Stimulated activated CD8-positive, alpha-beta memory T cell treated with anti-CD3 and anti-CD28 coated beads, Interleukin-7, amount 100 ng/mL, for 24 hours (primary cell): ENCODE results near the gene KLHL12.

Source experiments
- DNase-seq: peaks from one replicate; pipeline ENCODE4 v3.0.0-alpha.2; 2020; ENCODE audit warnings: low read depth

Gene KLHL12

GRCh38 chr1:202880961-202881460 lies 46.0 kb downstream of the KLHL12 start:
- no peak for DNase-seq

- no peak for DNase-seq
These were observed 47.0 kb downstream of the KLHL12 start for GRCh38 chr1:202880062-202880461.

- no peak for DNase-seq
These were observed 47.9 kb downstream of the KLHL12 start for GRCh38 chr1:202879128-202879527.

- DNase-seq, result no peak
These were observed 54.0 kb downstream of the KLHL12 start for GRCh38 chr1:202873026-202873425.

- DNase-seq, result no peak
These were observed 55.7 kb downstream of the KLHL12 start for GRCh38 chr1:202871367-202871766.

- DNase-seq, result no peak
These were observed 64.1 kb downstream of the KLHL12 start for GRCh38 chr1:202862679-202863560.

- DNase-seq, result peak; percentile 8
These were observed 65.5 kb downstream of the KLHL12 start for GRCh38 chr1:202861420-202862132.

- DNase-seq, result peak; percentile 6
These were observed 66.2 kb downstream of the KLHL12 start for GRCh38 chr1:202860744-202861419.

GRCh38 chr1:202858789-202859414 lies 68.1 kb downstream of the KLHL12 start:
- no peak for DNase-seq

- no peak for DNase-seq
These were observed 68.7 kb downstream of the KLHL12 start for GRCh38 chr1:202858331-202858730.

- DNase-seq, result no peak
These were observed 69.9 kb downstream of the KLHL12 start for GRCh38 chr1:202857136-202857610.

GRCh38 chr1:202856014-202856413 lies 71.0 kb downstream of the KLHL12 start:
- no peak for DNase-seq

GRCh38 chr1:202854787-202855186 lies 72.2 kb downstream of the KLHL12 start:
- no peak for DNase-seq

GRCh38 chr1:202852163-202852904 lies 74.7 kb downstream of the KLHL12 start:
- DNase-seq, result peak; percentile 1

- no peak for DNase-seq
These were observed 76.3 kb downstream of the KLHL12 start for GRCh38 chr1:202850593-202851362.

- no peak for DNase-seq
These were observed 78.9 kb downstream of the KLHL12 start for GRCh38 chr1:202848191-202848542.

- DNase-seq, result no peak
These were observed 82.1 kb downstream of the KLHL12 start for GRCh38 chr1:202844935-202845334.

- DNase-seq, result no peak
These were observed 82.8 kb downstream of the KLHL12 start for GRCh38 chr1:202844259-202844658.

GRCh38 chr1:202843081-202843480 lies 84.0 kb downstream of the KLHL12 start:
- no peak for DNase-seq
